ENCODE data around the gene TFDP1. TPM values are rescaled to one million over a fixed set of nuclear protein-coding genes. Genes with fewer than 3 reads are reported as not detected.
"Not testable (repeated sequence)": the region's sequence is repeated elsewhere in the genome, so short reads cannot be mapped to it uniquely, and the experiment has no call there.

The TFDP1 gene
- total RNA-seq, 1 experiment from 2014 or later, result 423 TPM

DNA sequence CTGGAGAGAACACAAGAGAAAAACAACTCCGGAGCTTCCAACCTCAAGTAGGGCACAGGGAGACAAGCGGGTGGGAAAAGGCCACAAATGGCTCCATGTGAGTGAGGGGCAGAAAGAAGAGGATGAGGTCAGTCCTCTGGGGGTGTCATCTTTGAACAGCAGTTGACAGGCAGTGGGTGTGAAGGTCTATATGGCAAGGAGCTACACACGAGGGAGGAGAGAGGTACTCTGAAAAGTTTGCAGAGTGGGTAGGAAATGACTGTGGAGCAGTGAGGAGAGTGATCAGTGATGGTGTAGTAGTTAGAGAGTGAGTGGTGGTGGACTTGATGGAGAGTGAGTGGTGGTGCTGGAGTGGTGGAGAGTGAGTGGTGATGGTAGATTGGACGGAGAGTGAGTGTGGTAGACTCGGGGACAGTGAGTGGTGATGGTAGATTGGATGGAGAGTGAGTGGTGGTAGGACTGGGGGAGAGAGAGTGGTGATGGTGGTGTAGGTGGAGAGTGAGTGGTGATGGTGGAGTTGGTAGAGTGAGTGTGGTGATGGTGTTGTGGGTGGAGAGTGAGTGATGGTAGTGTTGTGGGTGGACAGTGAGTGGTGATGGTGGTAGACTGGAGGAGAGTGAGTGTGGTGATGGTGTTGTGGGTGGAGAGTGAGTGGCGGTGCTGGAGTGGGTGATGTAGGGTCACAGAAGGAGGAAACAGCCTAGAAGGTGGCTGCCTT is 4.0 kb downstream of the TFDP1 start:
- Histone ChIP-seq H3K9me3 (replicated peaks) (peaks cover 8% of the 10 kb centered on the region), H3K36me3 (peaks cover 76% of the 10 kb centered on the region), H3K27me3 (replicated peaks) (no peaks in the 10 kb centered on the region)

DNA sequence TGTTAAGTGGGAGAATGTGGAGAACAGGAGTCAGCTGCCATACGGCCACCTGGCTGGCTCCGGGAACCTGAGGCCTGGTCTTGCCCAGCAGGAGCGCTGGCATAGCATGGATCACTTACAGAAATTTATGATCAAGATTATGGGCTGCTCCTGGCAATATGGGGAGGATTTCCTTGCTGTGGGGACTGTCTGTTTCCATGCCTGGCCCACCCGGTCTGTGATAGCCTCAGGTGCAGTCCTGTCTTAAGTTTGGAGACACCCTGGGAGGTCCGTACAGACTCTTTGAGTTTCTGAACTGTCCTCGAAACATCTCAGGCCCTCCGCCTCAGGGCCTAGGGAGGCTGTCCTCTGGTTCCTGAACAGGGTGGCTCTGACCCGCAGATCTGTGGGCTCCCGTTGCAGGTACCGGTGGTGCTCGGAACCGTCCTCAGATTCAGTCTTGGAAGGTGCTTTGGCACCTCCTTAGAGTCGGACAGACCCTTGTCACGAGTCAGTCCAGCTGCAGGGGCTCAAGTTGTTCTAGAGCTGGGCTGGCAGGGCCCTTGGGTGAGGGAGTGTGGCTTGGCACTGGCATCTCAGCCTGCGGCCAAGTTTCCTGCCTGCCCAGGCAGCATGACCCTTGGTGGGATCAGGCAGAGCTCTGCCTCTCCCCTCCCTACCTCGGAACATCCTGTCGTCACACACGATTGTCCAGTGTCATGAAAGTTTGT is 4.9 kb downstream of the TFDP1 start:
- Histone ChIP-seq H3K4me1 (replicated peaks) (peaks cover 20% of the 10 kb centered on the region), H3K36me3 (peaks cover 76% of the 10 kb centered on the region), H3K27ac (no peak overlapping the region), H3K27me3 (replicated peaks) (no peaks in the 10 kb centered on the region), H3K4me3 (no peak overlapping the region), H3K9me3 (replicated peaks) (peaks cover 5% of the 10 kb centered on the region)
- peak in 1 of 2 experiments; percentile 56 for DNase-seq (ENCODE audit: low read depth in 1 of 2, low spot score in 2 of 2)

More for the DNA sequence above, 4.0 kb downstream of the TFDP1 start:
- peaks cover 24% of the 10 kb centered on the region for H3K4me1 ChIP-seq (replicated peaks)
- H3K4me3 ChIP-seq, result no peak overlapping the region
- no peak overlapping the region for H3K27ac ChIP-seq
- DNase-seq (ENCODE audit: low read depth in 1 of 2, low spot score in 2 of 2), result peak in 1 of 2 experiments; percentile 43

GRCh38 chr13:113589961-113590339 is 5.4 kb downstream of the TFDP1 start:
- peaks cover 20% of the 10 kb centered on the region for H3K4me1 ChIP-seq (replicated peaks)
- no peak for DNase-seq (ENCODE audit: low read depth in 1 of 2, low spot score in 2 of 2)
- no peaks in the 10 kb centered on the region for H3K27me3 ChIP-seq (replicated peaks)
- peaks cover 5% of the 10 kb centered on the region for H3K9me3 ChIP-seq (replicated peaks)
- H3K27ac ChIP-seq, result no peak overlapping the region
- no peak overlapping the region for H3K4me3 ChIP-seq
- peaks cover 82% of the 10 kb centered on the region for H3K36me3 ChIP-seq

- Histone ChIP-seq H3K4me1 (replicated peaks) (peaks cover 5% of the 10 kb centered on the region), H3K36me3 (peaks cover 83% of the 10 kb centered on the region), H3K4me3 (no peak overlapping the region), H3K9me3 (replicated peaks) (peaks cover 2% of the 10 kb centered on the region; the same call in 1 of the 2 replicates), H3K27me3 (replicated peaks) (no peaks in the 10 kb centered on the region), H3K27ac (no peak overlapping the region)
- DNase-seq (ENCODE audit: low read depth in 1 of 2, low spot score in 2 of 2), result peak in 1 of 2 experiments; percentile 52
Observed at GRCh38 chr13:113591750-113592149, 7.2 kb downstream of the TFDP1 start.

GRCh38 chr13:113592571-113592970 is 8.0 kb downstream of the TFDP1 start:
- Histone ChIP-seq H3K4me3 (no peak overlapping the region), H3K4me1 (replicated peaks) (no peaks in the 10 kb centered on the region; the same call in 1 of the 2 replicates), H3K9me3 (replicated peaks) (peaks cover 3% of the 10 kb centered on the region; the same call in 1 of the 2 replicates), H3K27me3 (replicated peaks) (no peaks in the 10 kb centered on the region), H3K36me3 (peaks cover 83% of the 10 kb centered on the region), H3K27ac (no peak overlapping the region)
- peak in 1 of 2 experiments; percentile 58 for DNase-seq (ENCODE audit: low read depth in 1 of 2, low spot score in 2 of 2)

DNA sequence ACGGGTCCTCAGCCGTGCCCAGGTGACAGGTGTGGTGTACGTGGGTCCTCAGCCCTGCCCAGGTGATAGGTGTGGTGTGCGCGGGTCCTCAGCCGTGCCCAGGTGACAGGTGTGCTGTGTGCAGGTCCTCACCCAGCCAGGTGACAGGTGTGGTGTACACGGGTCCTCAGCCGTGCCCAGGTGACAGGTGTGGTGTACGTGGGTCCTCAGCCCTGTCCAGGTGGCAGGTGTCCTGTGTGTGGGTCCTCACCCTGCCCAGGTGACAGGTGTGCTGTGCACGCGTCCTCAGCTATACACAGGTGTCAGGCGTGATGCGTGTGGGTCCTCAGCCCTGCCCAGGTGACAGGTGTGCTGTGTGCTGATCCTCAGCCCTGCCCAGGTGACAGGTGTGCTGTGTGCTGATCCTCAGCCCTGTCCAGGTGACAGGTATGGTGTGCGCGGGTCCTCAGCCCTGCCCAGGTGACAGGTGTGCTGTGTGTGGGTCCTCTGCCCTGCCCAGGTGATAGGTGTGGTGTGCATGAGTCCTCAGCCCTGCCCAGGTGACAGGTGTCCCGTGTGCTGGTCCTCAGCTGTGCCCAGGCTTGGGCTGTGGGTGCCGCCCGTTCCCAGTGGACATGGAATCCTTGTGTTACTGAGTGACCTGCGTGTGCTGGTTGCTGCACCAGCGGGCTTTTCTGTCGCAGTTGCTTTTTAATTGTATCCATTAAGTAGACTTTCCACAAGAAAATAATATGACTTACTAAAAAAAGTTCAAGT is 9.7 kb downstream of the TFDP1 start:
- peaks cover 83% of the 10 kb centered on the region for H3K36me3 ChIP-seq
- not testable (repeated sequence) for H3K27ac ChIP-seq; H3K4me1 ChIP-seq (replicated peaks)

DNA sequence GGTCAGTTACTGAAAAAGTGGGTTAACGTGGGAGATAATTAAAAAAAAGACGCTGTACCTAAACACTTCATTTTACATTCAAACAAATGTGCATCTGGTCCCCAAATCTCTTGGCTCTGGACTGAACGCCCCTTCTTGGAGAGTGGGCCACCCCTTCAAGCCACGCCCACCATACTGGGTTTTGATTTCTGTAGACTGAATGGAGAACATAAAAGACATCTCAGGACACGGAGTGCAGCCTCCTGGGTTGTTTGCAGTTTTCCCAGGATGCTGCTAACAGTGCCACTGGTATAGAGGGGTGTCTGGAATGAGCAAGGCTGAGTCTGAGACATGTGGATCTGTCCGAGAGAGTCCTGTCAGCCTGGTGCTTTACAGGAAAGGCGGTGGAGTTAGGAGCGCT is 10.6 kb downstream of the TFDP1 start:
- no peaks in the 10 kb centered on the region; the same call in 1 of the 2 replicates for H3K4me1 ChIP-seq (replicated peaks)
- no peak overlapping the region for H3K27ac ChIP-seq
- DNase-seq (ENCODE audit: low read depth in 1 of 2, low spot score in 2 of 2), result peak in 1 of 2 experiments; percentile 52
- H3K36me3 ChIP-seq, result peaks cover 79% of the 10 kb centered on the region
- no peaks in the 10 kb centered on the region for H3K27me3 ChIP-seq (replicated peaks)
- peaks cover 17% of the 10 kb centered on the region for H3K9me3 ChIP-seq (replicated peaks)
- no peak overlapping the region for H3K4me3 ChIP-seq

More for the DNA sequence above, 9.7 kb downstream of the TFDP1 start:
- peaks cover 13% of the 10 kb centered on the region for H3K9me3 ChIP-seq (replicated peaks)
- H3K27me3 ChIP-seq (replicated peaks); H3K4me3 ChIP-seq: not testable (repeated sequence)
- peak in 1 of 2 experiments; percentile 52 for DNase-seq (ENCODE audit: low read depth in 1 of 2, low spot score in 2 of 2)

DNA sequence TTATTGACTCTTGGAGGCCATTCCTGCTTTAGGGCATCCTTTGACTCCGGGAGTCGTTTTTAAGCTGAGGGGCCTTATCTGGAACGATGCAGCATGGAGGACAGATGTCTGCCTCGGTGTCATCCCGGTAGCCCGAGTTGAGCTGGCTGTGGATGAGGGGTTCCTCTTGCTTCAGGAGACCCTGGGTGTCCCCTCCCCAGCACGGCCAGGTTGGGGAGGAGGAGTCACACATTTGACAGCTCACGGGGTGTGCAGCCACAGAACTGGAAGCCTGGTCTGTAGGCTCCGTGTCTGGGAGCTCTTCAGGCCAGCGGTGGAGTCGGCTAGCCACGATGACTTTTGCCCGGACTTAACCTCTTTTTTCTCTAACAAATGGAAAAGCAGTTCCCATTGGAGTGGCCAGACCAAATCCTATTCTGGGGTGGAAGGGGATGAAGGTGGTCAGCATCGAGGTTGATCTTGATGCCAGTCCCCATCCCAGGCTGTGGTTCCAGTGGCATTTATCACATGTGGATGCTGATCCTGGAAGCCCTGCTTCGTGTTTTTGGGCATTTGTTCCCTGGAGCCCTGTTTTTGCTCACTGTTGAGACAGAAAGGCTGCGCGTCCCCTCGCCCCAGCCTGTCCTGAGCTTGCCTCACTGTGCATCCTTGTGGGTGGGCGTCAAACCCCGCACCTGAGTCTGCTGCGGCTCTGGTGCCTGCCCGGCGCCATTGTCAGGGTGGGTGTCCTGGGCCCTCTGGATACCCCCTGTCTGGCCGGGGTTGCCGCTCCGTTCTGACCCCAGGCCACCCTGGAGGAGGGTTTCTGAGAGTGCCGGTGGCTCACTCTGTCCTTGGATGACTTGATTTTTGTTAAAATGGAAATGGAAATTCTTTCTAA is 12.0 kb downstream of the TFDP1 start:
- Histone ChIP-seq H3K9me3 (replicated peaks) (peaks cover 17% of the 10 kb centered on the region), H3K4me3 (no peak overlapping the region), H3K27ac (no peak overlapping the region), H3K27me3 (replicated peaks) (no peaks in the 10 kb centered on the region), H3K36me3 (peaks cover 78% of the 10 kb centered on the region), H3K4me1 (replicated peaks) (no peaks in the 10 kb centered on the region; the same call in 1 of the 2 replicates)
- DNase-seq (ENCODE audit: low read depth in 1 of 2, low spot score in 2 of 2), result peak in 1 of 2 experiments; percentile 59

DNA sequence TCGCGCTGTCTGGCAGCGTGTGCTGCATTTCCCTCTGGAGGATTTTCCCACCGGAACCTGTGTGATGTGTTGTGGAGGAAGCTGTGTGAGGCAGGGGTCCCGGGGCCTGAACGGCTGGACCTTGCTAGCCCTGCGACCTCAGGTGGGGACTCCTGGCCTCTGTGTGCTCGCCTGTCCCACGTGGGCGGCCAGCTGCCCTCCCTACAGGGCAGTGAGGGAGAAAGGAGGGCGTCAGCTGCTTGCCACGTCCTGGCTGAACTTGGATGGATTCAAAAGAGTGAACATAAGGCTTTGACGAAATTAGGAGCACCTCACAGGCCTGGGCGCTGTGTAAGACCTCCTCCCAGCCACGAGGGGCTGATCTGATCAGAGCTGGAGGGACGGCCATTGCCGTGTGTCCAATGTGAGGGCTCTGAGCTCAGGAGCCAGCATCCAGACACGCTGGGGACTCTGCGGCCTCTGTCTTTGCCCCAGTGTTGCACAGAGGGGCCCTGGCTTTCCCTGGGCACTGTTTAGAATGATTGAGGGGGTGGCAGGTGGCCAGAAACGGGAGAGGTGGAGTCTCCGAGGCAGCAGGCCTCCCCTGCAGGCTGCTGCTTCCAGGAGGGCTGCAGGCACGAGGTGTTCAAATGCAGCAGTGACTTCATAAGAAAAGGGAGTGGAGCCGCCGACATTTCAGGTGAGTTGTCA is 13.0 kb downstream of the TFDP1 start:
- Histone ChIP-seq H3K27ac (no peak overlapping the region), H3K27me3 (replicated peaks) (no peaks in the 10 kb centered on the region), H3K4me1 (replicated peaks) (no peaks in the 10 kb centered on the region; the same call in 1 of the 2 replicates), H3K9me3 (replicated peaks) (peaks cover 17% of the 10 kb centered on the region), H3K36me3 (peaks cover 74% of the 10 kb centered on the region), H3K4me3 (no peak overlapping the region)
- peak in 1 of 2 experiments; percentile 61 for DNase-seq (ENCODE audit: low read depth in 1 of 2, low spot score in 2 of 2)

GRCh38 chr13:113598081-113598410 is 13.5 kb downstream of the TFDP1 start:
- H3K27me3 ChIP-seq (replicated peaks), result no peaks in the 10 kb centered on the region
- peaks cover 77% of the 10 kb centered on the region for H3K36me3 ChIP-seq
- H3K4me1 ChIP-seq (replicated peaks), result no peaks in the 10 kb centered on the region; the same call in 1 of the 2 replicates
- no peak overlapping the region for H3K27ac ChIP-seq
- H3K4me3 ChIP-seq, result no peak overlapping the region
- H3K9me3 ChIP-seq (replicated peaks), result peaks cover 17% of the 10 kb centered on the region
- no peak for DNase-seq (ENCODE audit: low read depth in 1 of 2, low spot score in 2 of 2)

- no peaks in the 10 kb centered on the region; the same call in 1 of the 2 replicates for H3K4me1 ChIP-seq (replicated peaks)
- H3K27me3 ChIP-seq (replicated peaks), result no peaks in the 10 kb centered on the region
- no peak overlapping the region for H3K4me3 ChIP-seq
- H3K36me3 ChIP-seq, result peaks cover 82% of the 10 kb centered on the region
- peak in 1 of 2 experiments; percentile 58 for DNase-seq (ENCODE audit: low read depth in 1 of 2, low spot score in 2 of 2)
- peaks cover 17% of the 10 kb centered on the region for H3K9me3 ChIP-seq (replicated peaks)
- H3K27ac ChIP-seq, result no peak overlapping the region
Observed at GRCh38 chr13:113598481-113598880, 13.9 kb downstream of the TFDP1 start.

GRCh38 chr13:113599391-113599790 is 14.8 kb downstream of the TFDP1 start:
- Histone ChIP-seq H3K9me3 (replicated peaks) (peaks cover 17% of the 10 kb centered on the region), H3K36me3 (peaks cover 90% of the 10 kb centered on the region), H3K4me3 (no peak overlapping the region), H3K4me1 (replicated peaks) (no peaks in the 10 kb centered on the region; the same call in 1 of the 2 replicates), H3K27me3 (replicated peaks) (no peaks in the 10 kb centered on the region), H3K27ac (no peak overlapping the region)
- peak in 1 of 2 experiments; percentile 59 for DNase-seq (ENCODE audit: low read depth in 1 of 2, low spot score in 2 of 2)
